ENCODE measurements around the gene GIMAP8. TPM values are rescaled to one million over a fixed set of nuclear protein-coding genes. Genes with fewer than 3 reads are reported as not detected.
A peak's percentile ranks its signal among the peaks of the same experiment; 100 is the strongest.

Gene GIMAP8
- total and polyA plus RNA-seq, 2 of the 8 experiments (the other 6 are each of a cell fraction or from before 2014, with no cell fraction given) = not detected

DNA sequence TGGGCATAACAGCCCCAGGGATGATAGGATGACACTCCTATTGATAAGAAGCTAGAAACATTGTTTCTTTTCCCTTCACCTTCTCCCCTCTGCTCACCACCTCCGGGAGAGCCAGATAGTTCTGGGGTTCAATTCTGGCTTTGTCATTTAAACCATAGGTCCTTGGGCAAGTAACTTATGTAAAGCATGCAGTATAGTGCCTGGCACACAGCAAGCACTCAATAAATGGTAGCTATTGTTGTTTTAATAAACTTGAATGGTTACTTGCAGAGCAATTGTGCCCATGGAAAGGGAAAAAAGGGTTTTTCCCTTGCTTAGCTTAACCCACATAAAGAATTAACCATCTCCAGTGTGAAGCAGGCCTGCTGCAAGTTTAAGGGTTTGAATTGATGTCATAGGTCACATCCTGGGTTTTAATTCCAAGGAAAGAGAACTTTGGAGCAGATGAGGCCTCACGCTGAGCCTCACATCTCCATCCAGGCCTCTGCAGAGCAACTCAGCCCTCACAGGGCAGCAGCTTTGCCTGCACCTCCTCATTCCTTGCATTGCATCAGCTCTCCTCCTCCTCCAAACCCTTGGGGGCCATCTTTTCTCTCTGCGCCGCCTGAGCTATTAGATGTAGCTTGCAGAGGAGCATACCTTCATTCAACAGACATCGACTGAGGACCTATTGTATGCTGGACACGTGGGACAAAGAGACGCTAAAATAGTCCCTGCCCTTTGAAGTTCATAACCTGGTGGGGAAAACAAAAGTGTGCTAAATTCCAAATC lies 48.4 kb upstream of the GIMAP8 start (continued):
- TF ChIP-seq CHD7 (IDR thresholded peaks at IDR 0.05; ENCODE audit: insufficient replicate concordance, low read length) = peak; percentile 73
- TF ChIP-seq BCL11A (IDR thresholded peaks at IDR 0.05; ENCODE audit: low read depth in 2 of 2, low read length in 2 of 2) = no peak
- TF ChIP-seq CEBPB (IDR thresholded peaks at IDR 0.05; ENCODE audit: low read depth, low read length) = peak; percentile 94
- TF ChIP-seq E2F6 (IDR thresholded peaks at IDR 0.05) = no peak
- no peak for TF ChIP-seq RNF2 (IDR thresholded peaks at IDR 0.05; ENCODE audit: borderline replicate concordance, low read depth, low read length, missing control alignments, poor library complexity, severe bottlenecking)
- 0 out of 4 replicates have a peak, but pooled peaks of 1 of the 2 experiments have one; percentile 9 for TF ChIP-seq RAD21 (IDR thresholded peaks at IDR 0.05 in 1 of 2, conservative IDR thresholded peaks at IDR 0.05 in 1 of 2; ENCODE audit: low read depth in 2 of 2, low read length in 2 of 2)
- peak; percentile 60; the same call in 1 of the 2 replicates for TF ChIP-seq POU5F1 (IDR thresholded peaks at IDR 0.05; ENCODE audit: low read depth, low read length)
- TF ChIP-seq POLR2AphosphoS5 (IDR thresholded peaks at IDR 0.05; ENCODE audit: low read depth, low read length) = peak; percentile 83

All from H1 (cell line).